Measurements from ENCODE around the gene RGPD8.

The RGPD8 gene

DNA sequence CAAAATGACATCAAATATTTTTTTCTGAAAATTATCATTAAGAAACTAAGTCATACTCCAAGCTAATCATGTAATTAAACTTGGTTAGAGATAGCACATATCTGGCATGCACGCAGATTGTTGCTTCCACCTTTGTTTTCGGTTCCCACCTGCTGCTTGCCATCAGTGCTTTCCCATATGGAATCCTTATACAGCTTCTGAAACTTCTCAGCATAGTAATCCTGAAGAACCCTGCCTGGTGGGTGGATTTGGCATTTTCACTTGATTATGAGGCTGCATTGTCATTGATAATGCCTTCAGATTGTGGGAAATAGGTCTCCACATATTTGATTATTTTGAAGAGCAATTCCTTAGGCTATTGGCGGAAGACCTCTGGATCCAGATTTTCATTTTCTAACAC is 110.5 kb downstream of the RGPD8 start:
- DNase-seq: no peak

DNA sequence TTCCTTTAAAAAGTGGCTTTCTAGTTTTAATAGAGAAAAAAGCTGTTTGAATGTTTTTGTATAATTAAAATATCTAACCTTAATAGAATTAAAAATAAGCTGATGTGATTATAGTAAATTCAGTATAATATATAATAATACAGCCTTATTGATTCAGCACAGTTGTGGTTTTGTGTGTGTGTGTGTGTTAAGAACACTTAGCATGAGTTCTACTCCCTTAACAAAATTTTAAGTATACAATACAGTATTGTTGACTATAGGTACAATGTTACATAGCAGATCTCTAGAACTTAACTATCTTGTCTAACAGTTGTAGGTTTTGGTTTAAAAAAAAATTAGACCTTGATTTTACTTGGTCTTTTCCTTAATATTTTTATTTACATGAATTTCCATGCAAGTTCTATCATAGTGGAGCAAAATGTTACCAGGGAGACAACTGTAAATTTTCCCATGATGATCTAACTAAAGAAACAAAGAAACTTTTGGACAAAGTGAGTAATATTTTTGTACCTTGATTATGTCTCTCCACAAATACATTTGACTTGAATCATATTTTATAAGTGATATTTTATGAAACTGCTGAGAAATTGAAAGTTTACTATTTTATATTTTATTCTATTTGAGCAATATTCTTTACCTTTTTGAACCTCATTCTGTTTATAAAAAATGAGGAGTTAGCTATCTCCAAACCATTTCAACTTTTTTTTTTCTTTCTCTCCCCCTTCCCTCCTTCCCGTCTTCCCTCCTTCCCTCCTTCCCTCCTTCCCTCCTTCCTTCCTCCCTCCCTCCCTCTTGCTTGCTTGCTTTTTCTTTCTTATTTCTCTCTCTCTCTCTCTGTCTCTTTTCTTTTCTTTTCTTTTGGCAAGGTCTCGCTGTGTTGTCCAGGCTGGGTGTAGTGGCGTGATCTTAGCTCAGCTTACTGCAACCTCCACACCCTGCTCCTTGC is 111.8 kb downstream of the RGPD8 start:
- no peak for DNase-seq
